GM21786 (cell line): ENCODE measurements around the gene GAB4.
"Not testable (repeated sequence)": the region's sequence is repeated elsewhere in the genome, so short reads cannot be mapped to it uniquely, and the experiment has no call there.

Source experiments
- ATAC-seq: cut with Tn5 transposase; IDR thresholded peaks from one replicate; pipeline ENCODE4 v1.9.1; 2021; ENCODE audit not compliant: unreplicated experiment

Gene GAB4

DNA sequence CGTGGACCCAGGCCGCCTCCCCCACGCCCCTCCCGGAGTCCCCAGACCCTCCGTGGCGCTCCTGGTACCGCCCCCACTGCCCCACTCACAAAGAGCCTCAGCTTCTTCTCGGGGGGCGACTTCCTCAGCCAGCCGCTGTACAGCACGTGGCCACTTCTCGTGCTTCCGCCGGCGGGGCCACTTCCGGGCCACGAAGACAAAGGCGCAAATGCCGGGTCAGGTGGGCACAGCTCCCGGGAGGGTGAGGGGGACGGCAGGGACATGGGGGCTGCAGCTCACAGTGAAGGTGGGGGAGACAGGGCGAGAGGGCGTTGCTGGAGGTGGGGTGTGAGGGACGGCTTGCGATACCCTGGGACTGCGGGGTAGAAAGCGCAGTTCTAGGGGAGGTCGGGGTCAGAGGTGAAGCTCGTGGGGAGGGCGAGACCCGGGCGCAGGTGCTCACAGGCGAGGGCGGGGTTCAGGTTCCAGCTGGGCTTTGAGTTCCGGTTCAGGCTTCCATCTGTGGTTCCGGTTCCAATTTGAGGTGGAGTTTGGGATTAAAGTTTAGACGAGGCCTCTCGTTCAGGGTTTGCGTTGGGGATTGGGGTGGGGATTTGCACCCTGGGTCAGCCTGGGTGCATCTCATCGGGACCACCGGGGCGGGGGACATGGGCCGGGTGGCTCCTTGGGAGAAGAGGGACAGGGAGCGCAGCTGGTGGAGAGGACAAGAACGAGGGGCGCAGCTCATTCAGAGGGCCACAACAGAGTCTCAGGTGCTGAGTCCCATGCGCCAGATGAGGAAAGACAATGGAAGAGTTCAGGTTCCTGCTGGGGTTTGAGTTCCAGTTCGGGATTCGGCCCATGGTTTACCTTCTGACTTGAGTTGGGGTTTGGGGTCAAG, at the start of gene GAB4:
TSS of gene GAB4 (minus strand) at position 371 of the 880 bp plus-strand sequence. CDS start at position 263, 108 bp downstream.
- ATAC-seq = no peak

DNA sequence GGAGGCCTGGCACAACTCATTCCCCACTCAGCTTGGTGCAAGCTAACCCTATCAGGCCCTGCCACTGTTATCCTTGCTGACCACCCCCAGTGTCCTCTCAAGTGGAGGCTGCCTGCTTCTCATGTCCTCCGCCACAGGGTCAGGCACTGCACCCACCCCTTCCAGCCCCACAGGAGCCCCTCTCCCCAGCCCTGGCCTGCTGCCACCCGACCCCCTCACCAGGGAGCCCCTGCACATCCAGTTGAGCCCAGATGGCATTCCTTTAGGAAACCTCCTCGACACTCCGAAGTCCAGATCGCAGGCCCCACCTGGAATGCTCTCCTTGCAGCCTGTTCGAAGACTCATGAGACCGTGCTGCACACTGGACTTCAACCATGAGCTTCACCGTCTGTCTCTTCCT, 48.8 kb upstream of the GAB4 start:
- ATAC-seq = no peak

DNA sequence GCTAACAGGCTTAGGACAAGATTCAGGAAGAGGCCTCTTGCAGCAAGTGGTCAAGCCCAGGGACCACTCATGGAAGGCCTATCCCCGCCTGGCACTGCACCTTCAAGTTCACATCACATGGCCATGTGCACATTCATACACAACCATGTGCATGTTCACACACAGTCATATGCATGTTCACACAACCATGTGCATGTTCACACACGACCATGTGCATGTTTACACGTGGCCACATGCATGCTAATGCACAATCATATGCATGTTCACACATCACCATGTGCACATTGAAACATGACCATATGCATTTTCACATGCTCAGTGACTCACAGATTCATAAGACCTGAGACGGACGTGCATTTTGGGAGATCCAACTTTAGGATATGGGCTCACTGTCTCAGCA, 48.0 kb upstream of the GAB4 start:
- ATAC-seq = no peak

- no peak for ATAC-seq
Measured at GRCh38 chr22:17047656-17048055, 39.6 kb upstream of the GAB4 start.

DNA sequence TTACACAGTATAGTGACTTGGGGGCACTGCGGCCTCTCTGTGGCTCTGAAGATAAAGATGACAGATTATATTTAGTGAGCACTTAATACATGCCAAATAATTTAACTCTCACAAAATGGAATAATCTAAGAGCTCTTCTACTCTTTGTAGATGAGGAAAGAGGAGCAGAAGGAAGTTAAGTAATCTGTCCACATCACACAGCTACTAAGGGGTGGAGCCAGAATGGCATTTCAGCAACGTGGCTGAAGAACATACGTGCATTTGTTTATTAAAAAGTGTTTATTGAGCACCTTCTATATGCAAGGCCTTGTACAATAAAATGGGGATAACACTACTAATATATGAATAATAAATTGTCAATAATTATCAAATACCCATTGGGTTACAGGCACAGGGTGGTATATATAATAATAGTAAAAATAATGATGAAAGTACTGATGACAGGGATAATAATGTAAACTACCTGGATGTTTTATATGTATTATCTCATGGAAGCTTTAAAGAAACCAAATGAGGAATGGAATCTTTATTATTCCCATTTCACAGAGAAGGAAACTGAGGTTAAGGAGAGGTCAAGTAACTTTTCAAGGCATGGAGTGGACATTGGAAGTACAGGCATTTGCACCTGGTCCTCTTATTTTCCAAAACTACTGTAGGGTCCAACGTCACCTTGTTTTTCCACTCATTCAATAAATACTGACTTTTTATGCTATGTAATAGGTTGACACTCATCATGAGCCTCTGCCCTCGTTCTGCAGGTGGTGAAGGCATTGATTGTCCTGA, 38.7 kb upstream of the GAB4 start:
- no peak for ATAC-seq

- no peak for ATAC-seq
Measured at GRCh38 chr22:17043521-17043920, 35.5 kb upstream of the GAB4 start.

DNA sequence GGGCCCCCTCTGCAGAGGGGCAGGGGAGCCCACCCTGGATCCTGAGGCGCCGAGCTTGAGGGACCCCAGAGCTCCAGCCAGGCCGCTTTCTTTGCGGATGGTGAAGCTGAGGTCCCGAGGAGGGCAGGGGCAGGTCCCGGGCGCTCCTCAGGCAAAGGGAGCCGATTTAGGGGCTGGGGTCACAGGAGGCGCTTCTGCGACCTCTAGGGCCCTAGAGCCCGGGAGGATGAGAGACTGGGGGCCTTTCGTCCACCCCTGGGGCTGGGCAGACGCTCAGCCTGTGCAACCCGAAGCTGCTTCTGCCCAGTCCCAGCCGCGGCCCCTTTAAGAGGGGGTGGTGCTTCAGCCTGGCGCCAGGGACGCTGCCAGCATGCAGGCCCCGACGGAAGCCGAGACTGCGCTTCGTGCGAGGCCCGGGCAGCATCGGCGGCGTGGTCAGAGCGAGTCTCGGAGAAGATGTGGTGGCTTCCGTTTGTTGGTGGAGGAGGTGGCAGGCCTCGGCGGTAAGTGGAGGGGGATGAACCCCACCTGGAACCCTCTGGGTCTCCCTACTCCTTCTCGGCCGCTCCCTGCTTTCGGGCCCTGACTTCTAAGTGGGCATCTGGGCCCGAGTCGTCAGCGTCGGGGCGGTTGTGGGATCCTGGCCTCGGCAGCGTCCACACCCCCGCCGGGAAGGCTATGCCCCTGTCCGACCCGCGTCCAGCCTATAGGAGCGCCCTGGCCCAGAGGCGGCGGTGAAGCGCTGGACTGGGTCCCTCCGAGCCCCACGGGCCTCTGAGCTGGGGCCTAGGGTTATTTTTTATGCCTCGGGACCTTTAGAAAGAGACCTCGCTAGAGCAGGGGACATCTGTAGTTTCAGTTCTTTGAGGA, 29.1 kb upstream of the GAB4 start:
- ATAC-seq = peak; percentile 76

DNA sequence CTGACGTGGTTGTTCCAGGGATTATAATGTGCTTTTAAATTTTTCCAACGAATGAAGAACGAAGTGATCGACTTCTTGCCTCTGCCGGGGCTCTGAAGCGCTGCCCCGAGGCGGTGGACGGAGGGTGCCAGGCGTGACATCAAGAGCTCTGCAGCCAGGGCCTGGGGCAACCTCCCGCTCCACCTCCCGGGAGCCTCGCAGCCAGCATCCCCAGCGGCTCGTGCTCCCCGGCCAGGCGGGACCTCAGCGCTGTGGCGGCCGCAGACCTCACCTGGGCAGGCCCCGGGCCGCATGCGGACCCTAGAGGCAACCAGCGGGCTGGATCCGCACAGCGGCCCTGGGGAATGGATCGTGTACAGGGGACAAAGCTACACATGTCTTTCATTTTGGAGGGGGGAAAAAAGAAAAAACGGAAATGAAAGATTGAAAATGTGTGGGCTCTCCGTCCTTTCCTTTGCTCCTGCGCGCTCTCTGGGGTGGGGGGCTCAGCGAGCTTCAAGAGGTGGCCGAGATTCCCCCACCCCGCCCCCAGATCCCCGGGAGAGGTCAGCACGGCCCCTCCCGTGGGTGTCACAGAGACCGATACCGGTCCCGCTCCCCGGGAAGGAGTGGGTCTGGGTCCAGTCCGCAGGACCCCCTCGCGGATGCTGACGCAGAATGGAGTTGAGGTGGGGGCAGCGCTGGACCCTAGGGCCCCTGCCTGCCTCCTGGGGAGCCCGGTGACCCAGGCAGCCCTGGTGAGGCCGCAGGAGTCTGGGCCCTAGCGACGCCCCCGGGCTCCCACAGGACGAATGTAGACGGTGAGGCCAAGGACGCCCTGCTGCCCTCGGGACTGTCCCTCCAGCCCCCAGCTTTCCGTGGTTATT, 28.2 kb upstream of the GAB4 start:
- peak; percentile 20 for ATAC-seq

GRCh38 chr22:17035246-17035645, 27.2 kb upstream of the GAB4 start:
- ATAC-seq = no peak

DNA sequence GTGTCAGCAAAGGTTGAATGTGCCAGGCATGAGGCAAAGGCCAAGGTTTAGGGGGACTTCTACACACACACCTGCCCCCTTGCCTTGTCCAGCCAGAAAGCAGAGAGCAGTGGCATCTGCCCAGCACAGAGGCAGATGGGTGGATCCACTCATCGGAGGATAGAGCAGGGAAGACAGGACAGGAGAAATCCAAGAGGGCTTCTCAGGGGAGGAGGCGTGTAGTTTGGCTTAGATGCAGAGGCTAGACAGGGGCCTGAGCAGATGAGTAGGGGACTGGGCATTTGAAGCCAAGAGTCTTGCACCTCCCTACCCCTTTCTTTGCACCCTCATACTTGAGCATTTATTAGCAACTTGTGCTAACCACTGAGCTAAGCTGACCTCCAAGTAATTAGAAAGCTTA, 26.5 kb upstream of the GAB4 start:
- not testable (repeated sequence) for ATAC-seq

- ATAC-seq = not testable (repeated sequence)
Measured at GRCh38 chr22:17032277-17032676, 24.3 kb upstream of the GAB4 start.

DNA sequence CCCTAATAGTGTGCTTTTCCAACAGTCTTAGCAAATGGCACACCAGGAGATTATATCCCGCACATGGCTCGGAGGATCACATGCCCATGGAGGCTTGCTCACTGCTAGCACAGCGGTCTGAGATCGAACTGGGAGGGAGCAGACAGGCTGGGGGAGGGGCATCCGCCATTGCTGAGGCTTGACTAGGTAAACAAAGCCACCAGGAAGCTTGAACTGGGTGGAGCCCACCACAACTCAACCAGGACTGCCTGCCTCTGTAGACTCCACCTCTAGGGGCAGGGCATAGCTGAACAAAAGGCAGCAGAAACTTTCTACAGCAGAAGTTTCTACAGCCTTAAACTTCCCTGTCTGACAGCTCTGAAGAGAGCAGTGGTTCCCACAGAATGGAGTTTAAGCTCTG, 16.4 kb upstream of the GAB4 start:
- not testable (repeated sequence) for ATAC-seq

DNA sequence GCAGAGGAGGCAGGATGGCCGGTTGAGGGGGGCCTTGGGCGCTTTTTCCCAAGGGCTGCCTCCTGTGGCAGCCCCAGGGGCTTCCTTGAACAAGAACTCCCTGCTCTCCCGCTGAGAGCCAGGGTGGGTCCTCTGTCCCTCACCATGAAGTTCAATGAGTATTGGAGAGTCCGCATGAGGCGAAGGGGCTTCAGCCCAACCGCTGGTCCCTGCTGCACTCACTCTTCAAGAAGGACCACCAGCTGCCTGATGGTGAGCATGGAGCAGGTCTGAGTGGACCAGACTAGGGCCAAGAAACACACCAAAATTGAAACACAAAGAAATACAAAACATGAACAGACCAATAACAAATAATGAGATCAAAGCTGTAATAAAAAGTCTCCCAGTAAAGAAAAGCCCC, 7.5 kb upstream of the GAB4 start:
- ATAC-seq = not testable (repeated sequence)

- ATAC-seq = not testable (repeated sequence)
Measured at GRCh38 chr22:17014101-17014440, 6.0 kb upstream of the GAB4 start.

DNA sequence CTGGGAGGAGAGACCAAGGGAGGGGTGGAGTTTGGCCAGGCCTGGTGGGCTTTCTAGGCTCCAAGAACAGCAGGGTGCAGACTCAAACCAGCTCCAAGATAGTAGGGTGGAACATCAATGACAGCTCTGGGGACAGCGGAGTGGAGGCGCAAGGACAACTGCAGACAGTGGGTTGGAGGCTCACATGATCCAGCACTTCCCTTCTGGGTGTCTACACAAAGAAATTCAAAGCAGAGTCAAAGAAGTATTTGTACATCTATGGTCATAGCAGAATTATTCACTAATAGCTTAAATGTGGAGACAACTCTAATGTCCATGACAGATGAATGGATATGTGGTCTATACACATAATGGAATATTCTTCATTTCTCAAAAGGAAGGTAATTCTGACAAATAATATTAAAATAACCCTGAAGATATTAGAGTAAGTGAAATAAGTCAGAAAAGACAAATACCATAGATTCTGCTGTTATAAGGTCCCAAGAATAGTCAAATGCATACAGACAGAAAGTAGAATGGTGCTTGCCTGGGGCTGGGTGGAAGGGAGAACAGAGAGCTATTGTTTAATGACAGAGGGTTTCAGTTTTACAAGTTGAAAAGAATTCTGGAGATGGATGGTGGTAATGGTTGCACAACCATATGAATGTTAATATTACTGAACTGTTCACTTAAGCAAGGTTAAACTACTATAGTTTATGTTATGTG, 5.5 kb upstream of the GAB4 start:
- no peak for ATAC-seq

GRCh38 chr22:17012267-17012666, 4.2 kb upstream of the GAB4 start:
- no peak for ATAC-seq

- no peak for ATAC-seq
Measured at GRCh38 chr22:17009640-17010291, 1.7 kb upstream of the GAB4 start.

GRCh38 chr22:17007257-17007656, 765 bp downstream of the GAB4 start:
- no peak for ATAC-seq

- ATAC-seq = no peak
Measured at GRCh38 chr22:16989915-16990314, 18.1 kb downstream of the GAB4 start.
